ENCODE results near the gene WFS1. TPM values are rescaled to one million over a fixed set of nuclear protein-coding genes. Genes with fewer than 3 reads are reported as not detected.

The WFS1 gene
- total and polyA plus RNA-seq, 7 donors = 5.9 to 13.3 (median 8.8) TPM

- H3K9me3 ChIP-seq = no peaks in the 10 kb centered on the region
- no peak for DNase-seq
- H3K4me1 ChIP-seq = no peaks in the 10 kb centered on the region
- H3K27ac ChIP-seq = no peak overlapping the region
- TF ChIP-seq CTCF (IDR thresholded peaks at IDR 0.05) = no peak
- H3K36me3 ChIP-seq (ENCODE audit: insufficient read depth in 1 of 2, low read depth in 1 of 2) = no peaks in the 10 kb centered on the region
- intact Hi-C loops (cut with DNase I) = no loop called here
- peaks cover 0 to 18% (median 2%) of the 10 kb centered on the region in 3 donors for H3K27me3 ChIP-seq (ENCODE audit: insufficient read depth in 3 of 3, low read length in 2 of 3)
- 63 to 76% (median 65%) methylated on average over 3 of the region's 3 CpGs for WGBS, 3 donors
- ATAC-seq = no peak
- H3K4me3 ChIP-seq = no peak overlapping the region
Measured at GRCh38 chr4:6230502-6230785, 39.2 kb upstream of the WFS1 start.

DNA sequence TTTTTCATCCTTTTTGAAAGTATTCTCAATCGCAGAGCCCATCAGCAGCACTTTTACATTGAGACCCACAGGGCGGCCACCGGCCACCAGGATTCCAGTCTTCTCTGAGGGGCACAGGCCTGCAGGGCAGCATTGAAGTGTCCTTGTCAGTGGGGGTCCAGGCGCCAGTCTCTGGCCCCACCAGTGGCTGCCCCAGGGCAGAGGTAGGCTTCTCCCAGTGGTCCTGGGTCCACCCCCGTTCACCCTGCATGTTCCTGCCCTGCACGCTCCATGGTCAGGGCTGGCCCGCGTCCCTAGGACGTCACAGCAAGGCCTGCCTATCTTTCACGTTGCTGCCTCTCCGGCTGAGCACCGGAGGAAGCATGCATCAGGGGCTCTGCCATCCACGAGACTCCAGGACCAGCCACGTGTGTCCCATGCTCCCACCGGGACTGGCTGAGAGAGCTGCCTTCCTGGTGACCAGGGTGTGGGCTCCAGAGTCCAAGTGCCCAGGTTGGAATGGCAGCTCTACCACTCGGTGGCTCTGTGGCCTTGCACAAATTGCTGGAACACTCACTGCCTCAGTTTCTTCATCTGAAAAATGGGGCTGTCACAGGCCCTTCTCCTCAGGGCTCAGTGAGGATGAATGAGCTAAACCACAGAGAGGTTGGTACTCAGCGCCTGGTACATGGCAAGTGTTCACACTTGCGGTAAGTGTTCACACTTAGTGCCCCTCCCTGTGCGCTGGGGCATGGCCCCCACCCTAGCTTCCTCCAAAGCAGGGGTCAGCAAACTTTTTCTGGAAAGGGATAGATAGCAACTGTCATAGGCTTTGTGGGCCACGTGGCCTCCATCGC, 38.6 kb upstream of the WFS1 start:
- ATAC-seq (no peak), DNase-seq (no peak)
- Histone ChIP-seq H3K9me3 (no peaks in the 10 kb centered on the region), H3K36me3 (ENCODE audit: insufficient read depth in 1 of 2, low read depth in 1 of 2) (no peaks in the 10 kb centered on the region), H3K27me3 (ENCODE audit: insufficient read depth in 3 of 3, low read length in 2 of 3) (peaks cover 0 to 23% (median 0%) of the 10 kb centered on the region in 3 donors), H3K4me3 (no peak overlapping the region), H3K27ac (no peak overlapping the region), H3K4me1 (no peaks in the 10 kb centered on the region)
- intact Hi-C loops (cut with DNase I) = no loop called here
- WGBS, 3 donors = 88 to 91% (median 90%) methylated on average over 21 of the region's 21 CpGs
- TF ChIP-seq CTCF (IDR thresholded peaks at IDR 0.05) = no peak

DNA sequence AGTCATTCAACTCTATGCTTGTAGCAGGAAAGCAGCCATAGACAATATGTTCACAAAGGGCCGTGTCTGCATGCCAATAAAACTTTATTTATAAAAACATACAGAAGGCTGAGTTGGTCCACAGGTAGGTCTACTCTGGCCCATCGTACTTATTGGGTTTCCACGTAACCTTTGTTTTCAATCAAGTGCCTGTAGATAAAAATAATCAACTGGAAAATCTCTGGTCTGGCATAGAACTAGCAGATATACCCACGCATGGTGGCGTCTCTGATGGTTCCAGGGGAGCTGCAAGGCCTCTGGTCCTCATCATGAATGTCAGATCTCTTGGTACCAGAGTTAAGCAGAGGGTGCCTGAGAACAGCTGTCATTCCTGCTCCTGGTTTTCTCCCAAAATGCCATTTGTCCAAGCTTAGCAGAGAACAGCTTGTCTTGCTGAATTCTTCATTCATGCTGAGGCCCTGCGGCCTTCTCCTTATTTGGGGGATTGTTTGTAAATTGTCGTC, 37.9 kb upstream of the WFS1 start:
- Histone ChIP-seq H3K36me3 (ENCODE audit: insufficient read depth in 1 of 2, low read depth in 1 of 2) (no peaks in the 10 kb centered on the region), H3K27me3 (ENCODE audit: insufficient read depth in 3 of 3, low read length in 2 of 3) (peaks cover 0 to 18% (median 0%) of the 10 kb centered on the region in 3 donors), H3K9me3 (no peaks in the 10 kb centered on the region), H3K4me3 (no peak overlapping the region), H3K27ac (no peak overlapping the region), H3K4me1 (no peaks in the 10 kb centered on the region)
- ATAC-seq (no peak), DNase-seq (no peak)
- 54 to 75% (median 59%) methylated on average over 7 of the region's 7 CpGs for WGBS, 3 donors
- intact Hi-C loops (cut with DNase I) = no loop called here
- TF ChIP-seq CTCF (IDR thresholded peaks at IDR 0.05) = no peak

GRCh38 chr4:6232836-6233785, 36.5 kb upstream of the WFS1 start:
- H3K27me3 ChIP-seq (ENCODE audit: insufficient read depth in 3 of 3, low read length in 2 of 3) = peaks cover 0 to 18% (median 0%) of the 10 kb centered on the region in 3 donors
- intact Hi-C loops (cut with DNase I) = no loop called here
- no peak for DNase-seq
- H3K4me1 ChIP-seq = no peaks in the 10 kb centered on the region
- no peak for ATAC-seq
- H3K4me3 ChIP-seq = no peak overlapping the region
- 88 to 92% (median 91%) methylated on average over 29 to 30 of the region's 30 CpGs for WGBS, 3 donors
- no peaks in the 10 kb centered on the region for H3K9me3 ChIP-seq
- TF ChIP-seq CTCF (IDR thresholded peaks at IDR 0.05) = no peak
- no peak overlapping the region for H3K27ac ChIP-seq
- H3K36me3 ChIP-seq (ENCODE audit: insufficient read depth in 1 of 2, low read depth in 1 of 2) = no peaks in the 10 kb centered on the region
